DOHH2 (cell line): ENCODE measurements around the gene ZNF800.

Experiments used
- EZH2phosphoT487 ChIP-seq: fragments of 200-600 bp; sonication (generic); IDR thresholded peaks from 2 replicates; pipeline ENCODE4 v1.6.1; 2017; ENCODE audit warnings: borderline replicate concordance, mild to moderate bottlenecking, antibody characterized with exemption, low read length, moderate library complexity, mixed read lengths
- TF ChIP-seq, protein P1 (sequence below): fragments of 200-600 bp; sonication (generic); IDR thresholded peaks from one replicate; pipeline ENCODE4 v1.5.1; 2014; ENCODE audit warnings: antibody characterized with exemption, mild to moderate bottlenecking, low read depth, low read length; ENCODE audit not compliant: poor library complexity, severe bottlenecking

GRCh38 chr7:127365957-127366315 is 26.6 kb downstream of the ZNF800 start:
- TF ChIP-seq, protein P1, sequence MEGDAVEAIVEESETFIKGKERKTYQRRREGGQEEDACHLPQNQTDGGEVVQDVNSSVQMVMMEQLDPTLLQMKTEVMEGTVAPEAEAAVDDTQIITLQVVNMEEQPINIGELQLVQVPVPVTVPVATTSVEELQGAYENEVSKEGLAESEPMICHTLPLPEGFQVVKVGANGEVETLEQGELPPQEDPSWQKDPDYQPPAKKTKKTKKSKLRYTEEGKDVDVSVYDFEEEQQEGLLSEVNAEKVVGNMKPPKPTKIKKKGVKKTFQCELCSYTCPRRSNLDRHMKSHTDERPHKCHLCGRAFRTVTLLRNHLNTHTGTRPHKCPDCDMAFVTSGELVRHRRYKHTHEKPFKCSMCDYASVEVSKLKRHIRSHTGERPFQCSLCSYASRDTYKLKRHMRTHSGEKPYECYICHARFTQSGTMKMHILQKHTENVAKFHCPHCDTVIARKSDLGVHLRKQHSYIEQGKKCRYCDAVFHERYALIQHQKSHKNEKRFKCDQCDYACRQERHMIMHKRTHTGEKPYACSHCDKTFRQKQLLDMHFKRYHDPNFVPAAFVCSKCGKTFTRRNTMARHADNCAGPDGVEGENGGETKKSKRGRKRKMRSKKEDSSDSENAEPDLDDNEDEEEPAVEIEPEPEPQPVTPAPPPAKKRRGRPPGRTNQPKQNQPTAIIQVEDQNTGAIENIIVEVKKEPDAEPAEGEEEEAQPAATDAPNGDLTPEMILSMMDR: no peak
- TF ChIP-seq EZH2phosphoT487: no peak
